OCI-LY1 (cell line): ENCODE results near the gene GHRH.

Experiments
- H2AFZ ChIP-seq: fragments of 200-600 bp; sonication (generic), shearing (Covaris generic); 2 replicates; pipeline ENCODE4 v1.6.0; 2014; ENCODE audit warnings: antibody characterized with exemption, mild to moderate bottlenecking, low read length
- H3F3A ChIP-seq: fragments of 200-600 bp; sonication (generic), shearing (Covaris generic); 2 replicates; pipeline ENCODE4 v1.6.0; 2014; ENCODE audit warnings: mild to moderate bottlenecking, antibody characterized with exemption, low read length, moderate library complexity; ENCODE audit not compliant: insufficient read depth
- H3K27ac ChIP-seq: fragments of 200-600 bp; sonication (generic); 2 replicates; pipeline ENCODE4 v1.5.1; 2014; ENCODE audit warnings: low read length, mixed run types, mild to moderate bottlenecking, low read depth; ENCODE audit not compliant: poor library complexity, severe bottlenecking
- H3K27me3 ChIP-seq: fragments of 200-600 bp; sonication (generic); 2 replicates; pipeline ENCODE4 v1.6.0; 2014; ENCODE audit warnings: antibody characterized with exemption, mild to moderate bottlenecking, low read length, moderate library complexity; ENCODE audit not compliant: insufficient read depth
- H3K36me3 ChIP-seq: fragments of 200-600 bp; sonication (generic); 2 replicates; pipeline ENCODE4 v1.6.1; 2014; ENCODE audit warnings: mild to moderate bottlenecking, antibody characterized with exemption, low read length, moderate library complexity, mixed read lengths; ENCODE audit not compliant: insufficient read depth
- H3K4me1 ChIP-seq: fragments of 200-600 bp; sonication (generic); 2 replicates; pipeline ENCODE4 v1.5.1; 2014; ENCODE audit warnings: mild to moderate bottlenecking, low read length, moderate library complexity; ENCODE audit not compliant: insufficient read depth, severe bottlenecking
- H3K4me2 ChIP-seq: fragments of 200-600 bp; sonication (generic), shearing (Covaris generic); 2 replicates; pipeline ENCODE4 v1.6.1; 2014; ENCODE audit warnings: low read length
- H3K4me3 ChIP-seq: fragments of 200-600 bp; sonication (generic); 2 replicates; pipeline ENCODE4 v1.5.1; 2014; ENCODE audit warnings: low read length, low read depth, mild to moderate bottlenecking, mixed read lengths; ENCODE audit not compliant: poor library complexity, severe bottlenecking
- H3K79me2 ChIP-seq: fragments of 200-600 bp; shearing (Covaris generic); 2 replicates; pipeline ENCODE4 v1.6.1; 2016; ENCODE audit warnings: mixed run types, low read length, mixed read lengths; ENCODE audit not compliant: insufficient read depth
- H3K9ac ChIP-seq: fragments of 200-600 bp; sonication (generic), shearing (Covaris generic); 2 replicates; pipeline ENCODE4 v1.6.1; 2014; ENCODE audit warnings: mild to moderate bottlenecking, low read length, mixed read lengths
- H3K9me2 ChIP-seq: fragments of 200-600 bp; sonication (generic), shearing (Covaris generic); 2 replicates; pipeline ENCODE4 v1.6.1; 2014; ENCODE audit warnings: low read depth, mild to moderate bottlenecking, low read length, mixed read lengths
- H3K9me3 ChIP-seq: fragments of 200-600 bp; shearing (Covaris generic); 2 replicates; pipeline ENCODE4 v1.6.1; 2014; ENCODE audit warnings: low read length, mixed read lengths
- H4K20me1 ChIP-seq: fragments of 200-600 bp; sonication (generic), shearing (Covaris generic); 2 replicates; pipeline ENCODE4 v1.6.0; 2016; ENCODE audit warnings: mild to moderate bottlenecking, low read length; ENCODE audit not compliant: insufficient read depth
- EZH2 ChIP-seq: fragments of 200-600 bp; sonication (generic), shearing (Covaris generic); IDR thresholded peaks from 2 replicates; pipeline ENCODE4 v1.8.0; 2017; ENCODE audit warnings: borderline replicate concordance, mixed run types, mild to moderate bottlenecking, antibody characterized with exemption, low read length, moderate library complexity, mixed read lengths
- TF ChIP-seq, protein P1 (sequence below): fragments of 200-600 bp; sonication (generic), shearing (Covaris generic); IDR thresholded peaks from 2 replicates; pipeline ENCODE4 v1.5.1; 2017; ENCODE audit warnings: mild to moderate bottlenecking, antibody characterized with exemption, low read length, moderate library complexity, mixed read lengths

The GHRH gene

GRCh38 chr20:37257988-37258387 is 3.6 kb downstream of the GHRH start:
- H3K4me3 ChIP-seq, result no peak overlapping the region
- H3K27ac ChIP-seq, result no peak overlapping the region

DNA sequence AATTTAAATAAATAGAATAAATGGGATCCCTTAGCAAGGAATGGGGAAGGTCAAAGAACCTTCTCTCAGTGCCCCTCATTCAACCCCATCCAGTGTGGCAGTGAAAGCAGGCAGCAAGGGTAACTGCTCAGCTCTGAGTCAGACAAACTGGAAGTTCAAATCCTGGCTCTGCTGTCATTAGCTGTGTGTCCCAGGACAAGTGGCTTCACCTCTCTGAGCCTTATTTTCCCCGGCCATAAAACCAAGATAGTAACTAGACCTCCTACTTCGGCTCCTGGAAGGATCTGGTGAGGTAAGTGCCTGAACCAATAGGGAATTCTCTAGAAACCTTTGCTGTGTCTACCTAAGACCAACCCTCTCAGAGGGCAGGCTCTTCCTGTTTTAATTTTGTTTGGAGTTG is 4.1 kb downstream of the GHRH start:
- Histone ChIP-seq H3K4me3 (no peak overlapping the region), H3K9me3 (0 out of 2 replicates have a peak, but pooled peaks cover 3% of the 10 kb centered on the region), H3K79me2 (no peaks in the 10 kb centered on the region), H3K27ac (no peak overlapping the region), H3K27me3 (peaks cover 5% of the 10 kb centered on the region), H3K9me2 (no peaks in the 10 kb centered on the region), H3F3A (no peaks in the 10 kb centered on the region), H4K20me1 (no peaks in the 10 kb centered on the region), H2AFZ (no peak overlapping the region), H3K36me3 (no peaks in the 10 kb centered on the region), H3K4me2 (no peak overlapping the region), H3K9ac (no peak overlapping the region), H3K4me1 (no peaks in the 10 kb centered on the region)
- no peak for TF ChIP-seq EZH2
- TF ChIP-seq, protein P1, sequence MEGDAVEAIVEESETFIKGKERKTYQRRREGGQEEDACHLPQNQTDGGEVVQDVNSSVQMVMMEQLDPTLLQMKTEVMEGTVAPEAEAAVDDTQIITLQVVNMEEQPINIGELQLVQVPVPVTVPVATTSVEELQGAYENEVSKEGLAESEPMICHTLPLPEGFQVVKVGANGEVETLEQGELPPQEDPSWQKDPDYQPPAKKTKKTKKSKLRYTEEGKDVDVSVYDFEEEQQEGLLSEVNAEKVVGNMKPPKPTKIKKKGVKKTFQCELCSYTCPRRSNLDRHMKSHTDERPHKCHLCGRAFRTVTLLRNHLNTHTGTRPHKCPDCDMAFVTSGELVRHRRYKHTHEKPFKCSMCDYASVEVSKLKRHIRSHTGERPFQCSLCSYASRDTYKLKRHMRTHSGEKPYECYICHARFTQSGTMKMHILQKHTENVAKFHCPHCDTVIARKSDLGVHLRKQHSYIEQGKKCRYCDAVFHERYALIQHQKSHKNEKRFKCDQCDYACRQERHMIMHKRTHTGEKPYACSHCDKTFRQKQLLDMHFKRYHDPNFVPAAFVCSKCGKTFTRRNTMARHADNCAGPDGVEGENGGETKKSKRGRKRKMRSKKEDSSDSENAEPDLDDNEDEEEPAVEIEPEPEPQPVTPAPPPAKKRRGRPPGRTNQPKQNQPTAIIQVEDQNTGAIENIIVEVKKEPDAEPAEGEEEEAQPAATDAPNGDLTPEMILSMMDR, result no peak

More at GRCh38 chr20:37257988-37258387, 3.6 kb downstream of the GHRH start:
- H3K4me2 ChIP-seq, result no peak overlapping the region
- no peaks in the 10 kb centered on the region for H4K20me1 ChIP-seq
- no peaks in the 10 kb centered on the region for H3K9me2 ChIP-seq
- no peaks in the 10 kb centered on the region for H3K4me1 ChIP-seq
- no peak for TF ChIP-seq EZH2
- TF ChIP-seq, protein P1, result no peak
- H3K36me3 ChIP-seq, result no peaks in the 10 kb centered on the region
- H3K79me2 ChIP-seq, result no peaks in the 10 kb centered on the region
- no peak overlapping the region for H3K9ac ChIP-seq
- H3K27me3 ChIP-seq, result peaks cover 5% of the 10 kb centered on the region
- H3F3A ChIP-seq, result no peaks in the 10 kb centered on the region
- 0 out of 2 replicates have a peak, but pooled peaks cover 3% of the 10 kb centered on the region for H3K9me3 ChIP-seq
- H2AFZ ChIP-seq, result no peak overlapping the region

- H3K4me1 ChIP-seq, result no peaks in the 10 kb centered on the region
- H3K4me3 ChIP-seq, result no peak overlapping the region
- H3F3A ChIP-seq, result no peaks in the 10 kb centered on the region
- H3K4me2 ChIP-seq, result no peak overlapping the region
- H4K20me1 ChIP-seq, result no peaks in the 10 kb centered on the region
- H3K27me3 ChIP-seq, result peaks cover 6% of the 10 kb centered on the region
- H3K9ac ChIP-seq, result no peak overlapping the region
- H3K79me2 ChIP-seq, result no peaks in the 10 kb centered on the region
- H2AFZ ChIP-seq, result no peak overlapping the region
- no peaks in the 10 kb centered on the region for H3K36me3 ChIP-seq
- H3K27ac ChIP-seq, result no peak overlapping the region
- H3K9me2 ChIP-seq, result no peaks in the 10 kb centered on the region
- H3K9me3 ChIP-seq, result 0 out of 2 replicates have a peak, but pooled peaks cover 3% of the 10 kb centered on the region
- TF ChIP-seq, protein P1, result no peak
- TF ChIP-seq EZH2, result no peak
These were observed 5.3 kb downstream of the GHRH start for GRCh38 chr20:37256286-37256685.
